PC-3 (cell line): ENCODE data around the gene GRP. TPM values are rescaled to one million over a fixed set of nuclear protein-coding genes. Genes with fewer than 3 reads are reported as not detected.

ENCODE experiments used
- ATAC-seq: fragments of 200-7000 bp; cut with Tn5 transposase; 2 replicates; pipeline ENCODE4 v1.9.1; 2020; ENCODE audit warnings: mild to moderate bottlenecking, moderate library complexity
- BruUV-seq: library from RNA; stranded (reverse); fragments of 400-500 nt; replicated peaks from 2 replicates; lab custom pipeline; 2021; lab: Mats Ljungman, UMichigan
- CTCF ChIA-PET: fragments of 300-600 bp; sonication (Branson Sonifier 250); formaldehyde crosslinking; loops from one replicate; lab custom pipeline; 2022; ENCODE audit warnings: antibody characterized with exemption; lab: Charles Lee
- POLR2A ChIA-PET: fragments of 300-600 bp; sonication (Branson Sonifier 250); formaldehyde crosslinking; loops from one replicate; lab custom pipeline; 2022; ENCODE audit warnings: antibody characterized with exemption; ENCODE audit not compliant: unreplicated experiment; lab: Charles Lee
- DNase-seq: peaks from one replicate; pipeline ENCODE4 v3.0.0-alpha.2; 2015
- H2AFZ ChIP-seq: fragments of 300-600 bp; sonication (generic); 2 replicates; pipeline ENCODE4 v1.6.0; 2016; ENCODE audit warnings: antibody characterized with exemption, low read length
- H3F3A ChIP-seq: fragments of 300-600 bp; sonication (generic); one replicate; pipeline ENCODE4 v1.6.0; 2017; ENCODE audit warnings: antibody characterized with exemption, low read length, control low read depth, mild to moderate bottlenecking; ENCODE audit not compliant: unreplicated experiment
- H3K27ac ChIP-seq: fragments of 300-600 bp; sonication (generic); 2 replicates; pipeline ENCODE4 v1.5.1; 2016; ENCODE audit warnings: mild to moderate bottlenecking, low read length
- H3K27me3 ChIP-seq: fragments of 300-600 bp; sonication (generic); 2 replicates; pipeline ENCODE4 v1.6.1; 2016; ENCODE audit warnings: low read length, mixed read lengths
- H3K36me3 ChIP-seq: fragments of 300-600 bp; sonication (generic); 2 replicates; pipeline ENCODE4 v1.6.1; 2016; ENCODE audit warnings: low read depth, mixed run types, low read length, mixed read lengths
- H3K4me1 ChIP-seq: fragments of 300-600 bp; sonication (generic); 2 replicates; pipeline ENCODE4 v1.5.1; 2016; ENCODE audit warnings: low read length; ENCODE audit not compliant: insufficient read depth
- H3K4me2 ChIP-seq: fragments of 300-600 bp; sonication (generic); 2 replicates; pipeline ENCODE4 v1.6.0; 2016; ENCODE audit warnings: low read length
- H3K4me3 ChIP-seq: fragments of 300-600 bp; sonication (generic); 2 replicates; pipeline ENCODE4 v1.5.1; 2016; ENCODE audit warnings: mild to moderate bottlenecking, low read length, mixed read lengths
- H3K79me2 ChIP-seq: fragments of 300-600 bp; sonication (generic); 2 replicates; pipeline ENCODE4 v1.6.1; 2017; ENCODE audit warnings: low read length, mixed read lengths
- H3K9ac ChIP-seq: fragments of 300-600 bp; sonication (generic); 2 replicates; pipeline ENCODE4 v1.6.0; 2016; ENCODE audit warnings: mild to moderate bottlenecking, low read length
- H3K9me2 ChIP-seq: fragments of 300-600 bp; sonication (generic); replicated peaks from 2 replicates; pipeline ENCODE4 v1.6.1; 2016; ENCODE audit warnings: mixed run types, low read length, mixed read lengths
- H3K9me3 ChIP-seq: fragments of 300-600 bp; sonication (generic); 2 replicates; pipeline ENCODE4 v1.6.1; 2016; ENCODE audit warnings: low read length, mixed read lengths
- H4K20me1 ChIP-seq: fragments of 300-600 bp; sonication (generic); 2 replicates; pipeline ENCODE4 v1.6.1; 2016; ENCODE audit warnings: low read length, mixed read lengths
- CTCF ChIP-seq: fragments of 300-600 bp; sonication (generic); conservative IDR thresholded peaks from 2 replicates; pipeline ENCODE4 v1.5.1; 2017; ENCODE audit warnings: antibody characterized with exemption, low read depth, mild to moderate bottlenecking, low read length
- EZH2 ChIP-seq: fragments of 300-600 bp; sonication (generic); IDR thresholded peaks from one replicate; pipeline ENCODE4 v1.6.1; 2017; ENCODE audit warnings: antibody characterized with exemption, mild to moderate bottlenecking, low read length; ENCODE audit not compliant: unreplicated experiment
- EZH2phosphoT487 ChIP-seq: fragments of 300-600 bp; sonication (generic); IDR thresholded peaks from 2 replicates; pipeline ENCODE4 v1.6.1; 2018; ENCODE audit warnings: mild to moderate bottlenecking, antibody characterized with exemption, low read length, borderline replicate concordance
- intact Hi-C: fragments of 100-400 bp; cut with micrococcal nuclease; formaldehyde crosslinking; loops from 2 replicates; pipeline ENCODE4 v1.9.0; 2023
- total RNA-seq: library from RNA; depleted of rRNA; stranded (reverse); fragments of >200 nt; gene quantifications from 2 replicates; pipeline ENCODE4 v1.2.3, GENCODE V29; 2014

Gene GRP
- total RNA-seq, 1 experiment from 2014 or later: not detected

- Histone ChIP-seq H3K9me3 (no peaks in the 10 kb centered on the region), H3K9ac (no peak overlapping the region), H3K4me2 (no peak overlapping the region), H3K27me3 (peaks cover 54% of the 10 kb centered on the region), H3K4me3 (no peak overlapping the region), H3K4me1 (peaks cover 9% of the 10 kb centered on the region), H3K9me2 (no peaks in the 10 kb centered on the region), H3F3A (no peaks in the 10 kb centered on the region), H4K20me1 (no peaks in the 10 kb centered on the region), H3K79me2 (no peaks in the 10 kb centered on the region), H3K27ac (no peak overlapping the region), H3K36me3 (no peaks in the 10 kb centered on the region), H2AFZ (no peak overlapping the region)
- BruUV-seq: no TSS peak
- DNase-seq: no peak
- no peak for ATAC-seq
- intact Hi-C loops: loop anchor here (5.0 kb wide), 1 partner anchor 138 kb away; no protein-coding TSS in a partner anchor
- CTCF ChIA-PET: no interaction called here
- TF ChIP-seq EZH2phosphoT487 (no peak), EZH2 (no peak), CTCF (no peak)
- POLR2A ChIA-PET: no interaction called here
These were observed 44.8 kb downstream of the GRP start for GRCh38 chr18:59264651-59265245.

GRCh38 chr18:59265246-59265973 lies 45.5 kb downstream of the GRP start:
- H3K4me2 ChIP-seq: no peak overlapping the region
- intact Hi-C loops: loop anchor here (5.0 kb wide), 1 partner anchor 137 kb away; no protein-coding TSS in a partner anchor
- H4K20me1 ChIP-seq: no peaks in the 10 kb centered on the region
- H2AFZ ChIP-seq: no peak overlapping the region
- no peak overlapping the region for H3K9ac ChIP-seq
- H3K4me3 ChIP-seq: no peak overlapping the region
- H3K79me2 ChIP-seq: no peaks in the 10 kb centered on the region
- peaks cover 59% of the 10 kb centered on the region for H3K27me3 ChIP-seq
- BruUV-seq: no TSS peak
- POLR2A ChIA-PET: no interaction called here
- no peaks in the 10 kb centered on the region for H3K36me3 ChIP-seq
- ATAC-seq (no peak), DNase-seq (no peak)
- no peak for TF ChIP-seq EZH2
- no peak for TF ChIP-seq CTCF
- TF ChIP-seq EZH2phosphoT487: no peak
- no peaks in the 10 kb centered on the region for H3K9me2 ChIP-seq
- peaks cover 9% of the 10 kb centered on the region for H3K4me1 ChIP-seq
- CTCF ChIA-PET: no interaction called here
- H3K27ac ChIP-seq: no peak overlapping the region
- no peaks in the 10 kb centered on the region for H3F3A ChIP-seq
- no peaks in the 10 kb centered on the region for H3K9me3 ChIP-seq

- Histone ChIP-seq H3K9ac (no peak overlapping the region), H3K27ac (no peak overlapping the region), H4K20me1 (no peaks in the 10 kb centered on the region), H3K36me3 (no peaks in the 10 kb centered on the region), H3K27me3 (peaks cover 65% of the 10 kb centered on the region), H2AFZ (no peak overlapping the region), H3K4me1 (peaks cover 9% of the 10 kb centered on the region), H3K9me3 (no peaks in the 10 kb centered on the region), H3K9me2 (no peaks in the 10 kb centered on the region), H3K4me3 (no peak overlapping the region), H3K79me2 (no peaks in the 10 kb centered on the region), H3F3A (no peaks in the 10 kb centered on the region), H3K4me2 (no peak overlapping the region)
- intact Hi-C loops: loop anchor here (5.0 kb wide), 1 partner anchor 136 kb away; no protein-coding TSS in a partner anchor
- ATAC-seq (no peak), DNase-seq (no peak)
- CTCF ChIA-PET: interaction anchor here (1.1 kb wide), 1 partner anchor 34 kb away, joined by 3 read pairs; no protein-coding TSS in a partner anchor
- BruUV-seq: no TSS peak
- POLR2A ChIA-PET: no interaction called here
- TF ChIP-seq CTCF (no peak), EZH2 (no peak), EZH2phosphoT487 (no peak)
These were observed 46.0 kb downstream of the GRP start for GRCh38 chr18:59265974-59266369.
